Endothelial cell of umbilical vein (primary cell): Measurements from ENCODE around the gene FBXO24.

ENCODE experiments used
- CTCF ChIP-seq, 2 donors: IDR thresholded peaks; 1 replicate in 1 of 2; 2 replicates in 1 of 2; pipeline ENCODE4 v1.5.1; 2011; ENCODE audit warnings: low read length in 2 of 2, mild to moderate bottlenecking in 2 of 2, moderate library complexity in 2 of 2, control low read depth in 1 of 2, inconsistent platforms in 1 of 2, low read depth in 1 of 2; ENCODE audit not compliant: insufficient read depth in 1 of 2; ENCODE audit errors: extremely low read depth in 1 of 2
- JUN ChIP-seq: IDR thresholded peaks from 2 replicates; pipeline ENCODE4 v1.6.1; 2011; ENCODE audit warnings: borderline replicate concordance, low read depth; ENCODE audit not compliant: insufficient read length, insufficient read depth
- POLR2AphosphoS5 ChIP-seq: IDR thresholded peaks from 2 replicates; pipeline ENCODE4 v1.6.1; 2012; ENCODE audit warnings: low read depth, mild to moderate bottlenecking, control low read depth, low read length, moderate library complexity; ENCODE audit not compliant: insufficient read depth

- no peak for TF ChIP-seq JUN
- no peak for TF ChIP-seq CTCF (IDR thresholded peaks at IDR 0.05; ENCODE audit: extremely low read depth in 1 of 2, insufficient read depth in 1 of 2, low read depth in 1 of 2, low read length in 2 of 2)
- TF ChIP-seq POLR2AphosphoS5: no peak
Measured at GRCh38 chr7:100565133-100565571, 21.0 kb upstream of the FBXO24 start.
